ENCODE measurements around the gene SETD1A.
"Not testable (repeated sequence)": the region's sequence is repeated elsewhere in the genome, so short reads cannot be mapped to it uniquely, and the experiment has no call there.

Gene SETD1A

GRCh38 chr16:30930160-30930571 is 27.4 kb upstream of the SETD1A start:
- no peak for DNase-seq

- DNase-seq, result no peak
These were observed 26.4 kb upstream of the SETD1A start for GRCh38 chr16:30931068-30931650.

- peak; percentile 47 for DNase-seq
These were observed 22.6 kb upstream of the SETD1A start for GRCh38 chr16:30934827-30935557.

GRCh38 chr16:30937692-30938091 is 19.9 kb upstream of the SETD1A start:
- DNase-seq, result no peak

- DNase-seq, result not testable (repeated sequence)
These were observed 18.0 kb upstream of the SETD1A start for GRCh38 chr16:30939571-30939970.

- peak; percentile 81 for DNase-seq
These were observed 15.7 kb upstream of the SETD1A start for GRCh38 chr16:30941600-30942425.

- no peak for DNase-seq
These were observed 15.1 kb upstream of the SETD1A start for GRCh38 chr16:30942426-30942806.

- DNase-seq, result no peak
These were observed 13.2 kb upstream of the SETD1A start for GRCh38 chr16:30944352-30944751.

GRCh38 chr16:30946671-30947540 is 10.6 kb upstream of the SETD1A start:
- no peak for DNase-seq

- DNase-seq, result no peak
These were observed 10.1 kb upstream of the SETD1A start for GRCh38 chr16:30947541-30947858.

GRCh38 chr16:30947859-30948666 is 9.5 kb upstream of the SETD1A start:
- DNase-seq, result no peak

GRCh38 chr16:30948667-30949649 is 8.6 kb upstream of the SETD1A start, which contains the start of gene ORAI3:
Gene ORAI3 (plus strand): TSS chr16:30949068. CDS start chr16:30949290, 222 bp downstream.
- DNase-seq, result peak; percentile 46

GRCh38 chr16:30949650-30950515 is 7.7 kb upstream of the SETD1A start:
- peak; percentile 57 for DNase-seq

- DNase-seq, result no peak
These were observed 7.0 kb upstream of the SETD1A start for GRCh38 chr16:30950516-30951065.

GRCh38 chr16:30951193-30951592 is 6.4 kb upstream of the SETD1A start:
- no peak for DNase-seq

- DNase-seq, result no peak
These were observed 5.8 kb upstream of the SETD1A start for GRCh38 chr16:30951750-30952149.

GRCh38 chr16:30953111-30953510 is 4.4 kb upstream of the SETD1A start:
- no peak for DNase-seq

- peak; percentile 70 for DNase-seq
These were observed 3.9 kb upstream of the SETD1A start for GRCh38 chr16:30953511-30954124.

- no peak for DNase-seq
These were observed 2.6 kb upstream of the SETD1A start for GRCh38 chr16:30954993-30955392.
